ENCODE results near the gene SKAP2. TPM values are rescaled to one million over a fixed set of nuclear protein-coding genes. Genes with fewer than 3 reads are reported as not detected.

Gene SKAP2
- total RNA-seq, 1 experiment from 2014 or later, result 24.4 TPM

GRCh38 chr7:26653430-26654399, 210.7 kb downstream of the SKAP2 start:
- no peaks in the 10 kb centered on the region for H3K9me3 ChIP-seq (ENCODE audit: low read length)
- no peak overlapping the region for H3K4me3 ChIP-seq (ENCODE audit: low read length)
- no peaks in the 10 kb centered on the region for H3K79me2 ChIP-seq (ENCODE audit: low read length)
- H3K27ac ChIP-seq (ENCODE audit: low read length), result no peak overlapping the region
- no peak overlapping the region for H3K4me2 ChIP-seq (ENCODE audit: low read depth, low read length, poor library complexity, severe bottlenecking)
- H3K9ac ChIP-seq (ENCODE audit: low read length), result no peak overlapping the region
- no peak overlapping the region for H2AFZ ChIP-seq (ENCODE audit: low read length)
- no peaks in the 10 kb centered on the region for H3K36me3 ChIP-seq (ENCODE audit: insufficient read depth, low read length)
- H3K27me3 ChIP-seq (ENCODE audit: low read length), result no peaks in the 10 kb centered on the region
- no peaks in the 10 kb centered on the region for H3K9me2 ChIP-seq (replicated peaks; ENCODE audit: insufficient read depth, low read length)
- H4K20me1 ChIP-seq (ENCODE audit: insufficient read depth, low read depth, low read length), result no peaks in the 10 kb centered on the region; the same call in 1 of the 2 replicates
- no peaks in the 10 kb centered on the region for H3K4me1 ChIP-seq (ENCODE audit: low read length)
- DNase-seq, result no peak

- Histone ChIP-seq H3K4me2 (ENCODE audit: low read depth, low read length, poor library complexity, severe bottlenecking) (no peak overlapping the region), H2AFZ (ENCODE audit: low read length) (no peak overlapping the region), H3K79me2 (ENCODE audit: low read length) (no peaks in the 10 kb centered on the region)
These were observed 211.8 kb downstream of the SKAP2 start for GRCh38 chr7:26652401-26653100.

GRCh38 chr7:26650103-26650502, 214.3 kb downstream of the SKAP2 start:
- Histone ChIP-seq H3K4me1 (ENCODE audit: low read length) (no peaks in the 10 kb centered on the region), H2AFZ (ENCODE audit: low read length) (no peak overlapping the region), H3K27me3 (ENCODE audit: low read length) (no peaks in the 10 kb centered on the region), H3K9me2 (replicated peaks; ENCODE audit: insufficient read depth, low read length) (no peaks in the 10 kb centered on the region), H4K20me1 (ENCODE audit: insufficient read depth, low read depth, low read length) (no peaks in the 10 kb centered on the region), H3K4me2 (ENCODE audit: low read depth, low read length, poor library complexity, severe bottlenecking) (no peak overlapping the region), H3K27ac (ENCODE audit: low read length) (no peak overlapping the region), H3K9me3 (ENCODE audit: low read length) (no peaks in the 10 kb centered on the region), H3K4me3 (ENCODE audit: low read length) (no peak overlapping the region), H3K79me2 (ENCODE audit: low read length) (no peaks in the 10 kb centered on the region), H3K36me3 (ENCODE audit: insufficient read depth, low read length) (no peaks in the 10 kb centered on the region), H3K9ac (ENCODE audit: low read length) (no peak overlapping the region)
- DNase-seq, result no peak

More at GRCh38 chr7:26652401-26653100, 211.8 kb downstream of the SKAP2 start:
- Histone ChIP-seq H3K27ac (ENCODE audit: low read length) (no peak overlapping the region), H3K27me3 (ENCODE audit: low read length) (no peaks in the 10 kb centered on the region), H3K4me3 (ENCODE audit: low read length) (no peak overlapping the region), H3K9me3 (ENCODE audit: low read length) (no peaks in the 10 kb centered on the region), H4K20me1 (ENCODE audit: insufficient read depth, low read depth, low read length) (no peaks in the 10 kb centered on the region), H3K4me1 (ENCODE audit: low read length) (no peaks in the 10 kb centered on the region), H3K36me3 (ENCODE audit: insufficient read depth, low read length) (no peaks in the 10 kb centered on the region), H3K9me2 (replicated peaks; ENCODE audit: insufficient read depth, low read length) (no peaks in the 10 kb centered on the region), H3K9ac (ENCODE audit: low read length) (no peak overlapping the region)
- DNase-seq, result no peak

GRCh38 chr7:26649388-26649787, 215.0 kb downstream of the SKAP2 start:
- Histone ChIP-seq H3K27ac (ENCODE audit: low read length) (no peak overlapping the region), H2AFZ (ENCODE audit: low read length) (no peak overlapping the region), H3K4me2 (ENCODE audit: low read depth, low read length, poor library complexity, severe bottlenecking) (no peak overlapping the region)

GRCh38 chr7:26648554-26648953, 215.8 kb downstream of the SKAP2 start:
- H3K4me2 ChIP-seq (ENCODE audit: low read depth, low read length, poor library complexity, severe bottlenecking), result no peak overlapping the region
- no peak overlapping the region for H3K27ac ChIP-seq (ENCODE audit: low read length)

More at GRCh38 chr7:26649388-26649787, 215.0 kb downstream of the SKAP2 start:
- Histone ChIP-seq H3K9me3 (ENCODE audit: low read length) (no peaks in the 10 kb centered on the region), H3K27me3 (ENCODE audit: low read length) (no peaks in the 10 kb centered on the region), H3K36me3 (ENCODE audit: insufficient read depth, low read length) (no peaks in the 10 kb centered on the region), H3K79me2 (ENCODE audit: low read length) (no peaks in the 10 kb centered on the region), H3K4me3 (ENCODE audit: low read length) (no peak overlapping the region), H3K9ac (ENCODE audit: low read length) (no peak overlapping the region), H3K9me2 (replicated peaks; ENCODE audit: insufficient read depth, low read length) (no peaks in the 10 kb centered on the region), H4K20me1 (ENCODE audit: insufficient read depth, low read depth, low read length) (no peaks in the 10 kb centered on the region), H3K4me1 (ENCODE audit: low read length) (no peaks in the 10 kb centered on the region)
- no peak for DNase-seq

GRCh38 chr7:26646336-26647048, 217.9 kb downstream of the SKAP2 start:
- no peaks in the 10 kb centered on the region for H3K4me1 ChIP-seq (ENCODE audit: low read length)
- H3K4me2 ChIP-seq (ENCODE audit: low read depth, low read length, poor library complexity, severe bottlenecking), result no peak overlapping the region
- no peaks in the 10 kb centered on the region for H4K20me1 ChIP-seq (ENCODE audit: insufficient read depth, low read depth, low read length)
- no peaks in the 10 kb centered on the region for H3K36me3 ChIP-seq (ENCODE audit: insufficient read depth, low read length)
- no peaks in the 10 kb centered on the region for H3K27me3 ChIP-seq (ENCODE audit: low read length)
- H3K9ac ChIP-seq (ENCODE audit: low read length), result no peak overlapping the region
- H3K9me3 ChIP-seq (ENCODE audit: low read length), result no peaks in the 10 kb centered on the region
- no peak overlapping the region for H3K4me3 ChIP-seq (ENCODE audit: low read length)
- H3K79me2 ChIP-seq (ENCODE audit: low read length), result no peaks in the 10 kb centered on the region
- no peak overlapping the region for H2AFZ ChIP-seq (ENCODE audit: low read length)
- no peak overlapping the region for H3K27ac ChIP-seq (ENCODE audit: low read length)
- DNase-seq, result no peak
- no peaks in the 10 kb centered on the region for H3K9me2 ChIP-seq (replicated peaks; ENCODE audit: insufficient read depth, low read length)

More at GRCh38 chr7:26648554-26648953, 215.8 kb downstream of the SKAP2 start:
- Histone ChIP-seq H3K79me2 (ENCODE audit: low read length) (no peaks in the 10 kb centered on the region), H3K9me2 (replicated peaks; ENCODE audit: insufficient read depth, low read length) (no peaks in the 10 kb centered on the region), H4K20me1 (ENCODE audit: insufficient read depth, low read depth, low read length) (no peaks in the 10 kb centered on the region), H3K9ac (ENCODE audit: low read length) (no peak overlapping the region), H2AFZ (ENCODE audit: low read length) (no peak overlapping the region), H3K9me3 (ENCODE audit: low read length) (no peaks in the 10 kb centered on the region), H3K4me3 (ENCODE audit: low read length) (no peak overlapping the region), H3K36me3 (ENCODE audit: insufficient read depth, low read length) (no peaks in the 10 kb centered on the region), H3K4me1 (ENCODE audit: low read length) (no peaks in the 10 kb centered on the region), H3K27me3 (ENCODE audit: low read length) (no peaks in the 10 kb centered on the region)
- no peak for DNase-seq

- Histone ChIP-seq H3K27ac (ENCODE audit: low read length) (no peak overlapping the region), H3K4me3 (ENCODE audit: low read length) (no peak overlapping the region), H3K9ac (ENCODE audit: low read length) (no peak overlapping the region), H3K9me2 (replicated peaks; ENCODE audit: insufficient read depth, low read length) (no peaks in the 10 kb centered on the region), H3K79me2 (ENCODE audit: low read length) (no peaks in the 10 kb centered on the region), H3K36me3 (ENCODE audit: insufficient read depth, low read length) (no peaks in the 10 kb centered on the region), H3K9me3 (ENCODE audit: low read length) (no peaks in the 10 kb centered on the region), H2AFZ (ENCODE audit: low read length) (no peak overlapping the region), H4K20me1 (ENCODE audit: insufficient read depth, low read depth, low read length) (no peaks in the 10 kb centered on the region), H3K27me3 (ENCODE audit: low read length) (no peaks in the 10 kb centered on the region), H3K4me2 (ENCODE audit: low read depth, low read length, poor library complexity, severe bottlenecking) (no peak overlapping the region), H3K4me1 (ENCODE audit: low read length) (no peaks in the 10 kb centered on the region)
- DNase-seq, result no peak
These were observed 219.3 kb downstream of the SKAP2 start for GRCh38 chr7:26645121-26645520.

GRCh38 chr7:26642416-26642815, 222.0 kb downstream of the SKAP2 start:
- Histone ChIP-seq H3K27ac (ENCODE audit: low read length) (no peak overlapping the region), H3K4me3 (ENCODE audit: low read length) (no peak overlapping the region), H3K79me2 (ENCODE audit: low read length) (no peaks in the 10 kb centered on the region), H4K20me1 (ENCODE audit: insufficient read depth, low read depth, low read length) (no peaks in the 10 kb centered on the region), H3K9me2 (replicated peaks; ENCODE audit: insufficient read depth, low read length) (no peaks in the 10 kb centered on the region), H3K4me2 (ENCODE audit: low read depth, low read length, poor library complexity, severe bottlenecking) (no peak overlapping the region), H3K4me1 (ENCODE audit: low read length) (no peaks in the 10 kb centered on the region), H2AFZ (ENCODE audit: low read length) (no peak overlapping the region), H3K36me3 (ENCODE audit: insufficient read depth, low read length) (no peaks in the 10 kb centered on the region), H3K9me3 (ENCODE audit: low read length) (no peaks in the 10 kb centered on the region), H3K9ac (ENCODE audit: low read length) (no peak overlapping the region), H3K27me3 (ENCODE audit: low read length) (no peaks in the 10 kb centered on the region)
- no peak for DNase-seq
